Hepatocyte (in vitro differentiated cells): Measurements from ENCODE around the gene C11orf86. TPM values are rescaled to one million over a fixed set of nuclear protein-coding genes. Genes with fewer than 3 reads are reported as not detected.

Experiments
- DNase-seq: peaks from one replicate; pipeline ENCODE4 v3.0.0-alpha.2; 2016; ENCODE audit warnings: low spot score
- H2AFZ ChIP-seq: fragments of 200-600 bp; sonication (generic); 2 replicates; pipeline ENCODE4 v1.6.0; 2016; ENCODE audit warnings: antibody characterized with exemption, mild to moderate bottlenecking
- H3K27ac ChIP-seq: fragments of 200-600 bp; sonication (generic); 2 replicates; pipeline ENCODE4 v1.5.1; 2016; ENCODE audit warnings: mild to moderate bottlenecking
- H3K27me3 ChIP-seq: fragments of 200-600 bp; sonication (generic); 2 replicates; pipeline ENCODE4 v1.6.1; 2016
- H3K36me3 ChIP-seq: fragments of 200-600 bp; sonication (generic); replicated peaks from 2 replicates; pipeline ENCODE4 v1.5.1; 2016; ENCODE audit warnings: low read depth; ENCODE audit not compliant: insufficient read depth
- H3K4me1 ChIP-seq: fragments of 200-600 bp; sonication (generic); 2 replicates; pipeline ENCODE4 v1.5.1; 2016; ENCODE audit warnings: mild to moderate bottlenecking, moderate library complexity; ENCODE audit not compliant: insufficient read depth
- H3K4me2 ChIP-seq: fragments of 200-600 bp; sonication (generic); 2 replicates; pipeline ENCODE4 v1.6.0; 2016
- H3K4me3 ChIP-seq: fragments of 200-600 bp; sonication (generic); 2 replicates; pipeline ENCODE4 v1.5.1; 2016; ENCODE audit warnings: mild to moderate bottlenecking
- H3K79me2 ChIP-seq: fragments of 200-600 bp; sonication (generic); 2 replicates; pipeline ENCODE4 v1.6.0; 2017; ENCODE audit warnings: mild to moderate bottlenecking
- H3K9me2 ChIP-seq: fragments of 200-600 bp; sonication (generic); replicated peaks from 2 replicates; pipeline ENCODE4 v1.6.0; 2017; ENCODE audit warnings: mild to moderate bottlenecking; ENCODE audit not compliant: insufficient read depth
- H3K9me3 ChIP-seq: fragments of 200-600 bp; sonication (generic); 2 replicates; pipeline ENCODE4 v1.5.1; 2016; ENCODE audit warnings: low read depth, mild to moderate bottlenecking
- H4K20me1 ChIP-seq: fragments of 200-600 bp; sonication (generic); 2 replicates; pipeline ENCODE4 v1.6.0; 2016; ENCODE audit warnings: mild to moderate bottlenecking; ENCODE audit not compliant: insufficient read depth, poor library complexity, severe bottlenecking
- EZH2 ChIP-seq: fragments of 200-600 bp; sonication (generic); IDR thresholded peaks from 2 replicates; pipeline ENCODE4 v1.6.1; 2016; ENCODE audit warnings: antibody characterized with exemption, mild to moderate bottlenecking, borderline replicate concordance
- EZH2phosphoT487 ChIP-seq: fragments of 200-600 bp; sonication (generic); IDR thresholded peaks from one replicate; pipeline ENCODE4 v1.6.1; 2018; ENCODE audit warnings: antibody characterized with exemption, mild to moderate bottlenecking, low read depth, moderate library complexity; ENCODE audit not compliant: unreplicated experiment, severe bottlenecking
- WGBS: methylation state at CpG from one replicate; pipeline ENCODE4 v1.1.6; 2016; ENCODE audit warnings: low lambda C conversion rate; ENCODE audit errors: missing lambda C conversion rate; 5-methylcytosine and 5-hydroxymethylcytosine counted together
- polyA plus RNA-seq: library from polyadenylated mRNA; unstranded; fragments of >200 nt; fragmentation: Nextera tagmentation; extraction: Ambion mirVana; gene quantifications from 2 replicates; pipeline ENCODE4 v1.2.1, GENCODE V29; 2016
- total RNA-seq: library from RNA; depleted of rRNA; stranded (reverse); fragments of >200 nt; gene quantifications from 2 replicates; pipeline ENCODE4 v1.2.3, GENCODE V29; 2014
- TF ChIP-seq, protein P1 (sequence below): fragments of 200-600 bp; sonication (generic); IDR thresholded peaks from 2 replicates; pipeline ENCODE4 v1.5.1; 2016; ENCODE audit warnings: antibody characterized with exemption, mild to moderate bottlenecking; ENCODE audit not compliant: poor library complexity

Gene C11orf86
- total and polyA plus RNA-seq, 2 experiments from 2014 or later: 1.5 to 2.6 TPM

DNA sequence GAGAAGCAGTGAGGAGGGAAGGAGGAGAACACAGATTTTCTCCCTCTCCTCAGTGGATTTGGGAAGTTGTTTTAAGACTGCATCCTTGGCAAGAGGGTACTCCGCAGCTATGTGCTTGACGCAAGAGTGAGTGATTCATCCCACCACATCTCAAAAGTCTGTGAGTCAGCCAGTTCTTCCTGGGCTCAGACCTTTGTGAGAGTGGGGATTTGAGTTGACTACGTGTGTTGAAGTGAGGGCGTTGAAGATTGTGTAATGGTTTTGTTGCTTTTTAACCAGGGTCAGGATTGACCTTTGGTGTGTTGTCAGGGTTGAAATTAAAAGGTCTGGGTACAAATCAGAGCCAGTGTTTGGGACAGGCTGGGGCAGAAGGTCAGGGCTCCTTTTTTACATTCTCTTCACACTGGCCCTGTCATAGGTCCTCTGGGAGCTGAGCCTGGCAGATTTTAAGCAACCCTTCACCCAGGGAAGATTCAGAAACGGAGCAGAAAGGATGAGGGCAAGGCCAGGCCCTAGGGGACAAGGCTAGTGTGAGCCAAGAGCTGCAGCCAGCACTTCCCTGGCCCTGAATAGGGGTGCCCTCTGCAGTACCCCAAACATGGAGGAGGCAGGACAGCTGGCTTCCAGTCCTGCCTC, 4.2 kb upstream of the C11orf86 start:
- Histone ChIP-seq H3K9me2 (no peaks in the 10 kb centered on the region), H3K27ac (peak overlapping the region; percentile 95), H3K79me2 (no peaks in the 10 kb centered on the region), H4K20me1 (no peaks in the 10 kb centered on the region), H3K4me2 (peak overlapping the region; percentile 24), H3K9me3 (no peaks in the 10 kb centered on the region), H3K4me1 (peaks cover 36% of the 10 kb centered on the region), H2AFZ (no peak overlapping the region), H3K27me3 (no peaks in the 10 kb centered on the region), H3K36me3 (no peaks in the 10 kb centered on the region), H3K4me3 (no peak overlapping the region)
- DNase-seq: peak; percentile 85
- TF ChIP-seq EZH2phosphoT487 (no peak), EZH2 (no peak)
- TF ChIP-seq, protein P1, sequence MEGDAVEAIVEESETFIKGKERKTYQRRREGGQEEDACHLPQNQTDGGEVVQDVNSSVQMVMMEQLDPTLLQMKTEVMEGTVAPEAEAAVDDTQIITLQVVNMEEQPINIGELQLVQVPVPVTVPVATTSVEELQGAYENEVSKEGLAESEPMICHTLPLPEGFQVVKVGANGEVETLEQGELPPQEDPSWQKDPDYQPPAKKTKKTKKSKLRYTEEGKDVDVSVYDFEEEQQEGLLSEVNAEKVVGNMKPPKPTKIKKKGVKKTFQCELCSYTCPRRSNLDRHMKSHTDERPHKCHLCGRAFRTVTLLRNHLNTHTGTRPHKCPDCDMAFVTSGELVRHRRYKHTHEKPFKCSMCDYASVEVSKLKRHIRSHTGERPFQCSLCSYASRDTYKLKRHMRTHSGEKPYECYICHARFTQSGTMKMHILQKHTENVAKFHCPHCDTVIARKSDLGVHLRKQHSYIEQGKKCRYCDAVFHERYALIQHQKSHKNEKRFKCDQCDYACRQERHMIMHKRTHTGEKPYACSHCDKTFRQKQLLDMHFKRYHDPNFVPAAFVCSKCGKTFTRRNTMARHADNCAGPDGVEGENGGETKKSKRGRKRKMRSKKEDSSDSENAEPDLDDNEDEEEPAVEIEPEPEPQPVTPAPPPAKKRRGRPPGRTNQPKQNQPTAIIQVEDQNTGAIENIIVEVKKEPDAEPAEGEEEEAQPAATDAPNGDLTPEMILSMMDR: no peak
- WGBS: 34% methylated on average over 5 of the region's 5 CpGs

DNA sequence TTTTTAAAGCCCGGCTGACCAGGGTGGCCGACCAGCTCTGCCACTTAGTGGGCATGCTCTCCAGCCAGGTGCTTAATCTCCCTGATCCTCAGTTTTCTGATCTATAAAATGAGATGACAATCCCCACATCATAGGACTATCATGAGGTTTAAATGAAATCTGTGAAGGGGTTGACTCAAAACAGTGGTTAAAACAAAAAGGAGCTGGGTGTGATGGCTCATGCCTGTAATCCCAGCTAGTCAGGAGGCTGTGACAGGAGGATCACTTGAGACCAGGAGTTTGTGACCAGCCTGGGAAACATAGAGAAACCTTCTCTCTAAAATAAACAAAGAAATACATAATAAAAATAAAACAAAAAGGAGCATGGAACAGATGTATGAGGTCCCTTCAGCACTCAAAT, 3.6 kb upstream of the C11orf86 start:
- peaks cover 33% of the 10 kb centered on the region for H3K4me1 ChIP-seq
- H3K9me3 ChIP-seq: no peaks in the 10 kb centered on the region
- H3K9me2 ChIP-seq: no peaks in the 10 kb centered on the region
- TF ChIP-seq, protein P1: no peak
- no peak for TF ChIP-seq EZH2
- TF ChIP-seq EZH2phosphoT487: no peak
- no peaks in the 10 kb centered on the region for H4K20me1 ChIP-seq
- no peaks in the 10 kb centered on the region for H3K36me3 ChIP-seq
- H3K4me3 ChIP-seq: no peak overlapping the region
- no peak overlapping the region for H2AFZ ChIP-seq
- H3K27me3 ChIP-seq: no peaks in the 10 kb centered on the region
- peak overlapping the region; percentile 87 for H3K27ac ChIP-seq
- no peaks in the 10 kb centered on the region for H3K79me2 ChIP-seq
- peak overlapping the region; percentile 24 for H3K4me2 ChIP-seq
- no peak for DNase-seq
- WGBS: 100% methylated on average over 2 of the region's 2 CpGs

DNA sequence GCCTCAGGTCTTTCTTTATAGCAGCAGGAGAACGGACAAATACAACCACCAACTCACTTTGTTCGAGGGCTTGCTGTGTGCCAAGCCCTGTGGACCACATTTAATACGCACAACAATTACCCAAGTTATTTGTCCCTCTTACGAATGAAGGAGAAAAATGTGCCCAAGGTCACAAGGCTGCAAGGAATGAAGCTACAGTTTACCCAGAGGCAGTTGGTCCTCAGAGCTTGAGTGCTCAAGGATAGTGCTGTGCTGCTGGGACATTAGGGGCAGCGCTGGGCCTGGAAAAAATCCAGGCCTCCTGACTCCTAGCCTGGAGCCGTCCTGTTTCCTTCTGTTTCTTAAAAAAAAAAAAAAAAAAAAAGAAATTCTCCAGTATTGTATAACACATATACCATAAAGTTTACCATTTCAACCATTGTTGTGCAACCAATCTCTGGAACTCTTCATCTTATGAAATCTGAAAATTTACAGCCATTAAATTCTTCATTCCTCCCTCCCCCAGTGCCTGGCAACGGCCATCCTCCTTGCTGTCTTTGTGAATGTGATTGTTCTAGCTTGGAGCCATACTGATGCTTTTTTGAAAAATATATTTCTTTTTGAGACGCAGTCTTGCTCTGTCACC, 1.0 kb upstream of the C11orf86 start:
- Histone ChIP-seq H3K79me2 (no peaks in the 10 kb centered on the region), H3K4me1 (peaks cover 28% of the 10 kb centered on the region), H2AFZ (no peak overlapping the region), H3K9me3 (no peaks in the 10 kb centered on the region), H3K36me3 (no peaks in the 10 kb centered on the region), H4K20me1 (no peaks in the 10 kb centered on the region), H3K4me3 (no peak overlapping the region), H3K4me2 (no peak overlapping the region), H3K27ac (peak overlapping the region; percentile 66), H3K9me2 (no peaks in the 10 kb centered on the region), H3K27me3 (no peaks in the 10 kb centered on the region)
- no peak for DNase-seq
- WGBS: 68% methylated on average over 8 of the region's 8 CpGs
- TF ChIP-seq EZH2: no peak

DNA sequence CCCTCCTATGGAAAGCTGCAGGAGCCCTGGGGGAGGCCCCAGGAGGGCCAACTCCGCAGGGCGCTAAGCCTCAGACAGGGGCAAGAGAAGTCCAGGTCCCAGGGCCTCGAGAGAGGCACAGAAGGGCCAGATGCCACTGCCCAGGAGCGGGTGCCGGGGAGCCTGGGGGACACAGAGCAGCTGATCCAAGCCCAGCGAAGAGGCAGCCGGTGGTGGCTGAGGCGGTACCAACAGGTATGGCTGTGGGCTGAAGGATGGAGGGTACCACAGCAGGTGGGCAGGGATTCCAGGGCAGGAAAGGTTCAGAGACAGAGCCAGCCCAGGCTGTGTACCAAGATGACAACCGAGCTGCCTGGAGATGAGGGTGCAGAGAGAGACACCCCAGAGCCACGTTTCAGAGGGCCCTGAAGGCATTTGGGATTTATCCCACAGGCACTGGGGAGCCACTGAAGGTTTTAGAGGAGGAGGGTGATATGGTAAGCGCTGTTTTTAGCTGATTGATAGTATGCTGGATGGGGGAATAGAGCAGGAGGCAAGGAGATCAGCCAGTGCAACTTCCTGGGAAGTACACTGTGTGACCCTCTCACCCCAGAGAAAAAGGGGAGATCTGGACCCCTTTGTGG, 412 bp downstream of the C11orf86 start:
- TF ChIP-seq, protein P1: no peak
- TF ChIP-seq EZH2phosphoT487 (no peak), EZH2 (no peak)
- H3K4me2 ChIP-seq: no peak overlapping the region
- H2AFZ ChIP-seq: no peak overlapping the region
- no peaks in the 10 kb centered on the region for H3K79me2 ChIP-seq
- peak overlapping the region; percentile 16 for H3K27ac ChIP-seq
- no peaks in the 10 kb centered on the region for H3K27me3 ChIP-seq
- no peaks in the 10 kb centered on the region for H3K9me3 ChIP-seq
- DNase-seq: no peak
- WGBS: 80% methylated on average over 11 of the region's 11 CpGs
- no peaks in the 10 kb centered on the region for H3K9me2 ChIP-seq
- peaks cover 21% of the 10 kb centered on the region for H3K4me1 ChIP-seq
- H3K36me3 ChIP-seq: no peaks in the 10 kb centered on the region
- H4K20me1 ChIP-seq: no peaks in the 10 kb centered on the region
- no peak overlapping the region for H3K4me3 ChIP-seq
